ENCODE data around the gene MCRIP2.
"Not testable (repeated sequence)": the region's sequence is repeated elsewhere in the genome, so short reads cannot be mapped to it uniquely, and the experiment has no call there.

The MCRIP2 gene

GRCh38 chr16:680967-681745, 39.5 kb downstream of the MCRIP2 start:
- DNase-seq (ENCODE audit: low read depth, low spot score) = no peak

DNA sequence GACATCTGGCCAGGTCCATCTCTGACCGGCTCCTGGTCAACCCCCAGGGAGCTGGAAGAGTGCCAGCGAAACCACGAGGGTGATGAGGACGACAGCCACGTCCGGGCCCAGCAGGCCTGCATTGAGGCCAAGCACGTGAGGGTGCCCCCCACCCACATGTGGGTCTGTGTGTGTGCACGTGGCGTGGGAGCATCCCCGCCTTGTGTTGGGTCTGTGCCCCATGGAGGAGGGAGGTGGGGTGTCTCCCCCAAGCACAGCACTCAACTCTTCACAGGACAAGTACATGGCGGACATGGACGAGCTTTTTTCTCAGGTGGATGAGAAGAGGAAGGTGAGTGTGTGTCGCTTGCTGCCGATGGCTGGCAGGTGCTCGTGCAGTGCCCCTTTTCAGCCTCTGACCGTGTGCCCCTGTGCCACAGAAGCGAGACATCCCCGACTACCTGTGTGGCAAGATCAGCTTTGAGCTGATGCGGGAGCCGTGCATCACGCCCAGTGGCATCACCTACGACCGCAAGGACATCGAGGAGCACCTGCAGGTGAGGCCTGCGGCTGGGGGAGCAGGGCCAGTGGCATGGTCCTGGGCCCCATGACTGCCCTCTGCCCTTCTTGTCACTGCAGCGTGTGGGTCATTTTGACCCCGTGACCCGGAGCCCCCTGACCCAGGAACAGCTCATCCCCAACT, 40.3 kb downstream of the MCRIP2 start:
- DNase-seq (ENCODE audit: low read depth, low spot score) = no peak

DNA sequence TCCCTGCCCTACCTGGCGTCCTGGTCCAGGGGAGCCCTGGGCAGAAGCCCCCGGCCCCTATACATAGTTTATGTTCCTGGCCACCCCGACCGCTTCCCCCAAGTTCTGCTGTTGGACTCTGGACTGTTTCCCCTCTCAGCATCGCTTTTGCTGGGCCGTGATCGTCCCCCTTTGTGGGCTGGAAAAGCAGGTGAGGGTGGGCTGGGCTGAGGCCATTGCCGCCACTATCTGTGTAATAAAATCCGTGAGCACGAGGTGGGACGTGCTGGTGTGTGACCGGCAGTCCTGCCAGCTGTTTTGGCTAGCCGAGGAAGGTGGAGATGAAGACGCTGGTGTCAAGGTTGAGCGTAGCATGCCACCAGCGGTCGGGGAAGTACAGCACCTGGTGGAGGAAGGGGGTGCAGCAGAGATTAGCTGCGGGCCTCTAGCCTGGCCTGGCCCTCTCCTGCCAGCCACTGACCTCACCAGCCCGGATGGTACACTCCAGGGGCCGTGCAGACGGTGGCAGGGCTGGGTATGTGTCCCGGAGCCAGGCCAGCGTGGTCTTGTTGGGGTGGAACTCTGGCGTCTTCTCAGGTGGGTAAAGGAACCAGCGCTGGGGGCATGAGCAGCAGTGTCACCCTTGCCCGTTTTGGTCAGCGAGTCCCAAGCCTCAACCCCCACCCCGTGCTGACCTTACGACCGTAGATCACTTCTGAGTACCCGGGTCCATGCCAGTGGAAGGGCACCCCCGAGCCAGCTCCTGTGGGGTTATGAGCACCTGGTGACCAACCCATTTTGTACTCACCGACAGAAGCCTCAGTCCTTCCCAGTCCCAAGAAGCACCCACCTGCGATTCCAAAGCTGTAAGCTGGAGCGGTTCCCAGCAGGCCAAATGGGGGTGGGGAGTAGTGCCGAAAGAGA, 41.1 kb downstream of the MCRIP2 start:
- no peak for DNase-seq (ENCODE audit: low read depth, low spot score)

GRCh38 chr16:683396-684070, 41.9 kb downstream of the MCRIP2 start:
- DNase-seq (ENCODE audit: low read depth, low spot score) = no peak

DNA sequence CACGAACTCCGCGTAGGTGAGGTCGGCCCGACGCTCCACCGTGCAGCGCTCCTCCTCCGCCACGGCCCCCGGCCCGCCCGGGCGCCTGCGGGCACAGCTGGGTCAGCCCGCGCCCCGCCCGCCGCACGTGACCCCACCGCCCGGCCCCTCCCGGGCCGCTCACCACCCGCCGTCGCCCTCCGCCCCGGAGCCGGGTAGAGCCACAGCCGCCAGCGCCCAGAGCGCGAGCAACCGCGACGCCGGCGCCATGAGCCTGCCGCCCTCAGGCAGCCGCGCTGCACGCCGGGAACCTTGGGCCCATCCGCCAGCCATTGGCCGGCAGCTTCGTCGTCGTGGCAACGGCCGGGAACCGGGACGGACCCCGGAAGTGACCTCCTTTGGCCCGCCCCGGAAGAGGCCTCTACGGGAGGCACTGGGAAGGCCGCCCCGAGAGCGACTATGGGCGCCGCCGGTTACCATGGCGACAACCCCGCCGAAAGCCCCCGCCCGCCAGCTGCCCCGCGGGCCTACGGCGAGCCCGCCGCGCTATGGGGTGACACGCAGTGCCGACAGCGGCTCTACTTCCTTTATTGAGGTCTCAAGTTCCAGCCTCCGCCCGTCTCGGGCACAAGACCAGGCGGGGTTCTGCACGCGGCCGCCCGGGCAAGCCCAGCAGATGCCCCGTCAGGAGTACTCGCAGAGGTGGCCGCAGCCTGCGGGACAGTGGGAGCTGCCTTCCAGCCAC, 42.6 kb downstream of the MCRIP2 start, which contains the start of gene JMJD8:
Gene JMJD8 (minus strand): TSS at position 264 of the 724 bp plus-strand sequence. CDS start 15 bp downstream, at position 249.
- peak; percentile 93 for DNase-seq (ENCODE audit: low read depth, low spot score)

GRCh38 chr16:684961-685696, 43.5 kb downstream of the MCRIP2 start:
- no peak for DNase-seq (ENCODE audit: low read depth, low spot score)

- no peak for DNase-seq (ENCODE audit: low read depth, low spot score)
Observed at GRCh38 chr16:685967-686366, 44.3 kb downstream of the MCRIP2 start.

GRCh38 chr16:686459-687260, 45.0 kb downstream of the MCRIP2 start:
- DNase-seq (ENCODE audit: low read depth, low spot score) = no peak

- no peak for DNase-seq (ENCODE audit: low read depth, low spot score)
Observed at GRCh38 chr16:687499-687898, 45.9 kb downstream of the MCRIP2 start.

- DNase-seq (ENCODE audit: low read depth, low spot score) = no peak
Observed at GRCh38 chr16:689175-689897, 47.7 kb downstream of the MCRIP2 start.

DNA sequence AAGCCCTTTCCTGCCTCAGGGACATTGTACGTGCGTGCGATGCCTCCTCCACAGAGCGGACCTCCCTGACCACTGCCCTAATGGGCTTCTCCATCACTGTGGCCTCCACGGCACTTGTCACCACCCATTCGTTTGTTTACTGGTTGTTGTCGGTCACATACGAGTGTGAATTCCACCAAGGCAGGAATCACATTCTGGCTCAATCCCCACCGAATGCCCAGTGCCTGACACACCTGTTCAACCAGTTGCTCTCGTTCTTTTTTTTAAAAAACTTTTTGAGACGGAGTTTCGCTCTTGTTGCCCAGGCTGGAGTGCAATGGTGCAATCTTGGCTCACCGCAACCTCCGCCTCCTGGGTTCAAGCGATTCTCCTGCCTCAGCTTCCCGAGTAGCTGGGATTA, 49.6 kb downstream of the MCRIP2 start:
- DNase-seq (ENCODE audit: low read depth, low spot score) = not testable (repeated sequence)

GRCh38 chr16:692356-693108, 50.9 kb downstream of the MCRIP2 start:
- DNase-seq (ENCODE audit: low read depth, low spot score) = no peak

DNA sequence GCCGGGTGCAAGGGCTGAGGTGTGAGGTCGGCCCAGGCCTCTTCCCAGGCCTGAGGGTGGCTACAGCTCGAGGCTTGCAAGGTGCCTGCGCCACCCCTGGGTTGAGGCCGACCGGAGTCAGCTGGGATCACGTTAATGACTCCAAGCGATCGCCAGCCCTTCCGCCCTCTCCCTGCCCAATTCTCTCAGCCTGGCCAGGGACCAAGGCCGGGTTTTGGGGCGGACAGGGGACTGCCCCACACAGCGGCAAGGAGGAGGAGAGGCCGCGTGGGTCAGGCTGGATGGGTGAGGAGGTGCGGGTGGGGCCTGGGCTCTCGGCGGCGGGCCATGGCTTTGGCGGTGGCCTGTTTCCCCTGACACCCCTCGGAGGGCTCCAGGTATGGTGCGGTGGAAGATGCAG, 51.7 kb downstream of the MCRIP2 start:
- DNase-seq (ENCODE audit: low read depth, low spot score) = no peak

- no peak for DNase-seq (ENCODE audit: low read depth, low spot score)
Observed at GRCh38 chr16:693766-694165, 52.1 kb downstream of the MCRIP2 start.

- no peak for DNase-seq (ENCODE audit: low read depth, low spot score)
Observed at GRCh38 chr16:694187-694862, 52.7 kb downstream of the MCRIP2 start.

DNA sequence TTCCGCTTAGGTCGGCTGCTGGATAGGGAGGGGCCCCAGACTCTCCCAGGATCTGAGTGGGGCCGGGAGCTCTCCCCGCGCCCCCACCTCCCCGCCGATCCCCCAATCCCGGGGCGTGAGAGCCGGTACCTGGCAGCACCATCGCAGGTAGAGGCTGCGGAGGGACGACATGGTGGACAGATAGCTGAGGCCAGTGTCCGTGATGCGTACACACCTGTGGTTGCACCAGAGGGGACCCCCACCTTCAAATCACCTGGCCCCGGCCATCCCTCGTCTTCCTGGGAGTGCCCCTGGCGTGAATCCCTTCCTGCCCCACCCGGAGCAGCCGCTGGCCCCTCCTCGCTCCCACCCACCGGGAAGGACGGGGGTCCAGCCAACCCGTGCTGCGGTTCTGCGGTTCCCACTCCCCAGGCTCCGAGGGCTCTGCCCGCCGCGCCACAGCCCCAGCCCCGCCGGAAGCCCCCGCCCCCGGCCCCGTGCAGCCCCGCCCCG, 53.3 kb downstream of the MCRIP2 start:
- DNase-seq (ENCODE audit: low read depth, low spot score) = no peak
